B cell (primary cell): ENCODE results near the gene SRP19. TPM values are rescaled to one million over a fixed set of nuclear protein-coding genes. Genes with fewer than 3 reads are reported as not detected.
A peak's percentile ranks its signal among the peaks of the same experiment; 100 is the strongest.

Experiments used
- ATAC-seq: fragments of 200-7000 bp; cut with Tn5 transposase; one replicate; pipeline ENCODE4 v1.10.0; 2021; ENCODE audit warnings: low read depth, mild to moderate bottlenecking, moderate number of reproducible peaks, moderate library complexity
- CTCF ChIA-PET: fragments of 350-600 bp; sonication (Branson Sonifier 250); formaldehyde crosslinking; loops from one replicate; lab custom pipeline; 2021; ENCODE audit warnings: antibody characterized with exemption, inconsistent platforms; lab: Charles Lee
- POLR2A ChIA-PET: fragments of 350-600 bp; sonication (Branson Sonifier 250); formaldehyde crosslinking; loops from one replicate; lab custom pipeline; 2021; ENCODE audit warnings: antibody characterized with exemption; lab: Charles Lee
- DNase-seq: peaks from one replicate; pipeline ENCODE4 v3.0.0; 2013
- H2AFZ ChIP-seq: 2 replicates; pipeline ENCODE4 v1.6.1; 2012; ENCODE audit warnings: mild to moderate bottlenecking, low read depth, low read length; ENCODE audit not compliant: insufficient read depth, poor library complexity, severe bottlenecking
- H3K27ac ChIP-seq, 2 donors: 1 replicate in 1 of 2; 2 replicates in 1 of 2; pipeline ENCODE4 v1.5.1; 2012 to 2013; ENCODE audit warnings: low read length in 2 of 2, mild to moderate bottlenecking in 2 of 2, moderate library complexity in 1 of 2
- H3K27me3 ChIP-seq, 4 experiments: fragments of 200-600 bp in 1 of 4; sonication (generic) in 1 of 4; replicated peaks in 1 of 4; 1 replicate in 2 of 4; 2 replicates in 2 of 4; pipeline versions ENCODE4 v1.6.1 to v1.7.0; 2013 to 2016; ENCODE audit warnings: low read length in 3 of 4, mild to moderate bottlenecking in 2 of 4, mixed read lengths in 1 of 4, moderate library complexity in 1 of 4; ENCODE audit not compliant: insufficient read depth in 4 of 4, control insufficient read depth in 3 of 4; ENCODE audit errors: control extremely low read depth in 1 of 4
- H3K36me3 ChIP-seq, 2 experiments: replicated peaks in 1 of 2; 1 replicate in 1 of 2; 2 replicates in 1 of 2; pipeline versions ENCODE4 v1.6.1 to v1.7.1; 2013; ENCODE audit warnings: low read length in 1 of 2; ENCODE audit not compliant: insufficient read depth in 2 of 2, control insufficient read depth in 1 of 2; ENCODE audit errors: control extremely low read depth in 1 of 2, extremely low read depth in 1 of 2
- H3K4me1 ChIP-seq, 2 donors: fragments of 200-600 bp in 1 of 2; sonication (generic) in 1 of 2; 1 replicate in 1 of 2; 2 replicates in 1 of 2; pipeline versions ENCODE4 v1.5.1 to v1.6.1; 2013 to 2017; ENCODE audit warnings: low read length in 2 of 2; ENCODE audit not compliant: control insufficient read depth in 2 of 2, insufficient read depth in 2 of 2
- H3K4me2 ChIP-seq: replicated peaks from 2 replicates; pipeline ENCODE3; 2012; ENCODE audit warnings: mild to moderate bottlenecking, low read depth, low read length; ENCODE audit not compliant: poor library complexity, severe bottlenecking
- H3K4me3 ChIP-seq, 5 experiments: fragments of 200-600 bp in 1 of 5; sonication (generic) in 1 of 5; 1 replicate in 3 of 5; 2 replicates in 2 of 5; pipeline versions ENCODE4 v1.5.1 to v1.7.0; 2011 to 2016; ENCODE audit warnings: low read length in 4 of 5, mild to moderate bottlenecking in 4 of 5, low read depth in 2 of 5, control low read depth in 1 of 5, moderate library complexity in 1 of 5; ENCODE audit not compliant: insufficient read depth in 1 of 5; ENCODE audit errors: control extremely low read depth in 1 of 5, extremely low read depth in 1 of 5
- H3K79me2 ChIP-seq: fragments of 200-600 bp; sonication (generic); one replicate; pipeline ENCODE4 v1.6.0; 2016; ENCODE audit warnings: low read length; ENCODE audit not compliant: control insufficient read depth, insufficient read depth
- H3K9ac ChIP-seq: fragments of 200-600 bp; sonication (generic); 2 replicates; pipeline ENCODE4 v1.6.1; 2017; ENCODE audit warnings: mild to moderate bottlenecking, low read length, moderate library complexity
- H3K9me3 ChIP-seq, 3 donors: one replicate each; pipeline versions ENCODE4 v1.6.1 to v1.7.1; 2013; ENCODE audit warnings: low read length in 2 of 3; ENCODE audit not compliant: control insufficient read depth in 2 of 3, insufficient read depth in 1 of 3; ENCODE audit errors: control extremely low read depth in 1 of 3
- H4K20me1 ChIP-seq: 2 replicates; pipeline ENCODE4 v1.6.0; 2012; ENCODE audit warnings: mild to moderate bottlenecking, low read length; ENCODE audit not compliant: insufficient read depth, control insufficient read depth, poor library complexity, severe bottlenecking
- H3K27ac Mint-ChIP-seq: one replicate; pipeline ENCODE4 v1.8.0; 2021; ENCODE audit warnings: mixed read lengths
- H3K27me3 Mint-ChIP-seq: one replicate; pipeline ENCODE4 v1.8.0; 2021; ENCODE audit warnings: mixed read lengths
- H3K4me1 Mint-ChIP-seq: one replicate; pipeline ENCODE4 v1.8.0; 2021; ENCODE audit warnings: mixed read lengths
- H3K4me3 Mint-ChIP-seq: one replicate; pipeline ENCODE4 v1.8.0; 2021; ENCODE audit warnings: mixed read lengths
- H3K9me3 Mint-ChIP-seq: one replicate; pipeline ENCODE4 v1.8.0; 2022; ENCODE audit warnings: mixed read lengths; ENCODE audit not compliant: insufficient read depth
- CTCF ChIP-seq: fragments of 200-600 bp; IDR thresholded peaks from one replicate; pipeline ENCODE4 v1.8.0; 2022; ENCODE audit warnings: antibody characterized with exemption, mild to moderate bottlenecking
- EZH2 ChIP-seq: IDR thresholded peaks from 2 replicates; pipeline ENCODE4 v1.6.1; 2012; ENCODE audit warnings: borderline replicate concordance, low read depth, mild to moderate bottlenecking, moderate library complexity, low read length; ENCODE audit not compliant: insufficient read depth, poor library complexity, severe bottlenecking
- WGBS: methylation state at CpG from one replicate; pipeline ENCODE4 v1.1.5; 2013; ENCODE audit warnings: missing lambda C conversion rate; ENCODE audit not compliant: insufficient coverage; 5-methylcytosine and 5-hydroxymethylcytosine counted together
- intact Hi-C: fragments of 100-400 bp; cut with micrococcal nuclease; formaldehyde crosslinking; loops from one replicate; pipeline ENCODE4 v1.10.0; 2022
- polyA plus RNA-seq: library from polyadenylated mRNA; depleted of rRNA; stranded (reverse); fragments of >200 nt; gene quantifications from 2 replicates; pipeline ENCODE4 v1.2.3, GENCODE V29; 2012
- total RNA-seq, 2 donors: library from RNA; stranded (reverse); fragments of 120-200 nt in 1 of 2; gene quantifications; 1 replicate in 1 of 2; 2 replicates in 1 of 2; pipeline versions ENCODE4 v1.2.3 to v1.2.4, GENCODE V29; 2013 to 2022

The SRP19 gene
- total and polyA plus RNA-seq, 2 donors (not counting 1 experiment from before 2014, with no cell fraction given) = 17.7 to 41.5 TPM

GRCh38 chr5:112918679-112919078 is 57.6 kb downstream of the SRP19 start:
- H2AFZ ChIP-seq = no peak overlapping the region
- no peaks in the 10 kb centered on the region for H3K27me3 Mint-ChIP-seq
- H3K9me3 Mint-ChIP-seq = no peaks in the 10 kb centered on the region
- no peak for ATAC-seq
- H3K27me3 ChIP-seq = no peaks in the 10 kb centered on the region
- no peak for DNase-seq
- H4K20me1 ChIP-seq = peaks cover 68% of the 10 kb centered on the region
- peak overlapping the region; percentile 62 for H3K27ac Mint-ChIP-seq
- no peak for TF ChIP-seq EZH2
- TF ChIP-seq CTCF = no peak
- WGBS = no CpG with 5 or more reads among the region's 1 CpG
- H3K4me3 Mint-ChIP-seq = peak overlapping the region; percentile 20
- peaks cover 79% of the 10 kb centered on the region for H3K4me1 Mint-ChIP-seq
- peak overlapping the region; percentile 2 for H3K4me2 ChIP-seq
- H3K9me3 ChIP-seq = no peaks in the 10 kb centered on the region
- intact Hi-C loops = no loop called here
- no peak overlapping the region for H3K9ac ChIP-seq
- ChIA-PET POLR2A (interaction anchor here (0.6 to 0.7 kb wide), 2 partner anchors 13 to 67 kb away, joined by 4 to 5 read pairs; no protein-coding TSS in a partner anchor), CTCF (interaction anchor here (0.9 kb wide), 1 partner anchor 46 kb away, joined by 3 read pairs; no protein-coding TSS in a partner anchor)
- H3K27ac ChIP-seq = peak overlapping the region in 1 of 2 donors; percentile 16
- H3K36me3 ChIP-seq = peaks cover 15 to 46% of the 10 kb centered on the region in 2 experiments
- peaks cover 77% of the 10 kb centered on the region for H3K79me2 ChIP-seq
- H3K4me3 ChIP-seq = no peak overlapping the region
- peaks cover 50 to 58% of the 10 kb centered on the region in 2 donors for H3K4me1 ChIP-seq

Other genes with a start within 250 kb of the SRP19 start
- gene APC, start 123.4 kb upstream of the SRP19 start, total RNA-seq = 55.8 and 60.3 TPM in 2 replicates
- 8.1 and 11.7 TPM in 2 replicates for gene APC, start 123.4 kb upstream of the SRP19 start, polyA plus RNA-seq
- 53.9 and 55.9 TPM in 2 replicates for gene REEP5, start 60.9 kb downstream of the SRP19 start, total RNA-seq
- gene REEP5, start 60.9 kb downstream of the SRP19 start, polyA plus RNA-seq = 26.8 and 39.2 TPM in 2 replicates
- 64.5 and 73.1 TPM in 2 replicates for gene DCP2, start 115.5 kb downstream of the SRP19 start, total RNA-seq
- gene DCP2, start 115.5 kb downstream of the SRP19 start, polyA plus RNA-seq = 17.9 and 18.1 TPM in 2 replicates